ENCODE data around the gene ZNF341.

ZNF341 gene

GRCh38 chr20:33731693-33732165 lies at the start of gene ZNF341 (continued):
- TF ChIP-seq ZBTB26 (tag by site-specific recombination; optimal IDR thresholded peaks at IDR 0.05) (peak; percentile 69), ZNF777 (tag by site-specific recombination; IDR thresholded peaks at IDR 0.05; ENCODE audit: borderline replicate concordance) (no peak), ZNF510 (tag by site-specific recombination; IDR thresholded peaks at IDR 0.05; ENCODE audit: insufficient replicate concordance) (no peak), ZSCAN18 (tag by site-specific recombination; IDR thresholded peaks at IDR 0.05) (0 out of 2 replicates have a peak, but pooled peaks have one; percentile 32), ZNF362 (tag by site-specific recombination; IDR thresholded peaks at IDR 0.05) (no peak), WT1 (tag by site-specific recombination; IDR thresholded peaks at IDR 0.05) (0 out of 2 replicates have a peak, but pooled peaks have one; percentile 14), ZNF423 (tag by site-specific recombination; IDR thresholded peaks at IDR 0.05) (no peak), SCRT2 (tag by site-specific recombination; IDR thresholded peaks at IDR 0.05) (no peak), ZNF24 (tag by site-specific recombination; IDR thresholded peaks at IDR 0.05) (no peak), SP3 (tag by site-specific recombination; IDR thresholded peaks at IDR 0.05) (0 out of 2 replicates have a peak, but pooled peaks have one; percentile 31), ZBTB6 (tag by site-specific recombination; IDR thresholded peaks at IDR 0.05) (no peak), ZNF202 (tag by site-specific recombination; IDR thresholded peaks at IDR 0.05; ENCODE audit: borderline replicate concordance) (no peak), GLI2 (tag by site-specific recombination; IDR thresholded peaks at IDR 0.05; ENCODE audit: borderline replicate concordance, low read depth) (no peak; the same call in 1 of the 2 replicates), ZNF488 (tag by site-specific recombination; IDR thresholded peaks at IDR 0.05) (no peak), ZNF561 (tag by site-specific recombination; IDR thresholded peaks at IDR 0.05; ENCODE audit: borderline replicate concordance) (no peak), ZNF843 (tag by site-specific recombination; IDR thresholded peaks at IDR 0.05) (no peak), HOXA7 (CRISPR knock-in tag; IDR thresholded peaks at IDR 0.05; ENCODE audit: borderline replicate concordance) (no peak), ZNF10 (tag by site-specific recombination; IDR thresholded peaks at IDR 0.05) (no peak), ZNF37A (tag by site-specific recombination; IDR thresholded peaks at IDR 0.05) (no peak), TRIM28 (IDR thresholded peaks at IDR 0.05; ENCODE audit: borderline replicate concordance, low read length) (no peak), ZFP37 (tag by site-specific recombination; IDR thresholded peaks at IDR 0.05) (peak; percentile 62; the same call in 1 of the 2 replicates), YY2 (tag by site-specific recombination; IDR thresholded peaks at IDR 0.05) (peak; percentile 63), ZNF701 (tag by site-specific recombination; IDR thresholded peaks at IDR 0.05) (no peak), ZNF280D (tag by site-specific recombination; IDR thresholded peaks at IDR 0.05) (no peak), REPIN1 (tag by site-specific recombination; IDR thresholded peaks at IDR 0.05; ENCODE audit: low read depth) (0 out of 2 replicates have a peak, but pooled peaks have one; percentile 49), ZNF560 (tag by site-specific recombination; IDR thresholded peaks at IDR 0.05; ENCODE audit: borderline replicate concordance) (no peak), ZNF239 (tag by site-specific recombination; IDR thresholded peaks at IDR 0.05) (peak; percentile 58; the same call in 1 of the 2 replicates), CTCF (tag by site-specific recombination; IDR thresholded peaks at IDR 0.05) (peak; percentile 95), SALL2 (tag by site-specific recombination; IDR thresholded peaks at IDR 0.05; ENCODE audit: borderline replicate concordance) (no peak), ZIC2 (tag by site-specific recombination; IDR thresholded peaks at IDR 0.05) (no peak), SCRT1 (tag by site-specific recombination; IDR thresholded peaks at IDR 0.05; ENCODE audit: borderline replicate concordance) (no peak)

Data from HEK293 (cell line).